Neural cell (in vitro differentiated cells): ENCODE data around the gene SPOCK3.

Source experiments
- EZH2 ChIP-seq: fragments of 200-600, 300-800 bp; shearing (Covaris generic), sonication (generic); IDR thresholded peaks from 2 replicates; pipeline ENCODE4 v1.6.1; 2014; ENCODE audit warnings: antibody characterized with exemption, low read length, borderline replicate concordance, mild to moderate bottlenecking; ENCODE audit not compliant: insufficient read depth, poor library complexity, severe bottlenecking
- POLR2AphosphoS5 ChIP-seq: IDR thresholded peaks from 2 replicates; pipeline ENCODE4 v1.6.1; 2012
- TAF1 ChIP-seq: IDR thresholded peaks from 2 replicates; pipeline ENCODE4 v1.6.1; 2012; ENCODE audit warnings: low read depth
- TF ChIP-seq, protein P1 (sequence below): fragments of 450-650 bp; IDR thresholded peaks from 2 replicates; pipeline ENCODE4 v1.5.1; 2014; ENCODE audit warnings: antibody characterized with exemption, mild to moderate bottlenecking, moderate library complexity; ENCODE audit not compliant: poor library complexity, severe bottlenecking

DNA sequence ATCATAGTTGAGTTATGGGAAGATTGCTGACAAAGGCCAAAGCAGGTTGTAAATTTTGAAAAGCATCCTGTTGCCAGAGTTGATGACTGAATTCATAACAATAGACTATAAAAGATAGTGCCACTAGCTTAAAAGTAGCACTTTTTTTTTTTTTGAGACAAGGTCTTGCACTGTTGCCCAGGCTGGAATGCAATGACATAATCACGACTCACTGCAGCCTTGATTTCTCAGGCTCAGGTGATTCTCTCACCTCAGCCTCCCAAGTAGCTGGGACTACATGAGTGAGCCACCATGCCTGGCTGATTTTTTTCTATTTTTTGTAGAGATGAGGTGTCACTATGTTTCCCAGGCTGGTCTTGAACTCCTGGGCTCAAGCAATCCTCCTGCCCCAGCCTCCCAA lies 122.7 kb downstream of the SPOCK3 start:
- TF ChIP-seq, protein P1, sequence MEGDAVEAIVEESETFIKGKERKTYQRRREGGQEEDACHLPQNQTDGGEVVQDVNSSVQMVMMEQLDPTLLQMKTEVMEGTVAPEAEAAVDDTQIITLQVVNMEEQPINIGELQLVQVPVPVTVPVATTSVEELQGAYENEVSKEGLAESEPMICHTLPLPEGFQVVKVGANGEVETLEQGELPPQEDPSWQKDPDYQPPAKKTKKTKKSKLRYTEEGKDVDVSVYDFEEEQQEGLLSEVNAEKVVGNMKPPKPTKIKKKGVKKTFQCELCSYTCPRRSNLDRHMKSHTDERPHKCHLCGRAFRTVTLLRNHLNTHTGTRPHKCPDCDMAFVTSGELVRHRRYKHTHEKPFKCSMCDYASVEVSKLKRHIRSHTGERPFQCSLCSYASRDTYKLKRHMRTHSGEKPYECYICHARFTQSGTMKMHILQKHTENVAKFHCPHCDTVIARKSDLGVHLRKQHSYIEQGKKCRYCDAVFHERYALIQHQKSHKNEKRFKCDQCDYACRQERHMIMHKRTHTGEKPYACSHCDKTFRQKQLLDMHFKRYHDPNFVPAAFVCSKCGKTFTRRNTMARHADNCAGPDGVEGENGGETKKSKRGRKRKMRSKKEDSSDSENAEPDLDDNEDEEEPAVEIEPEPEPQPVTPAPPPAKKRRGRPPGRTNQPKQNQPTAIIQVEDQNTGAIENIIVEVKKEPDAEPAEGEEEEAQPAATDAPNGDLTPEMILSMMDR, result no peak
- TF ChIP-seq POLR2AphosphoS5 (no peak), TAF1 (no peak), EZH2 (no peak)
